HepG2 (cell line): Measurements from ENCODE around the gene MARVELD3. TPM values are rescaled to one million over a fixed set of nuclear protein-coding genes. Genes with fewer than 3 reads are reported as not detected.

ENCODE experiments used
- BORCS8-MEF2B ChIP-seq: sonication (generic); formaldehyde crosslinking; IDR thresholded peaks from 2 replicates; pipeline ENCODE4 v1.8.0; 2022; ENCODE audit warnings: mild to moderate bottlenecking, missing genetic modification reagents
- DNMT1 ChIP-seq: sonication (generic); formaldehyde crosslinking; IDR thresholded peaks from 2 replicates; pipeline ENCODE4 v1.5.1; 2020; ENCODE audit warnings: mild to moderate bottlenecking, missing genetic modification reagents
- FOXJ3 ChIP-seq: sonication (generic); formaldehyde crosslinking; IDR thresholded peaks from 2 replicates; pipeline ENCODE4 v1.4.0; 2020; ENCODE audit warnings: missing genetic modification reagents, mild to moderate bottlenecking, borderline replicate concordance
- GLI4 ChIP-seq: sonication (generic); formaldehyde crosslinking; IDR thresholded peaks from 2 replicates; pipeline ENCODE4 v1.5.1; 2020; ENCODE audit warnings: missing genetic modification reagents, mild to moderate bottlenecking, moderate library complexity, borderline replicate concordance
- HDAC6 ChIP-seq: fragments of 200-600 bp; sonication (generic); IDR thresholded peaks from 2 replicates; pipeline ENCODE4 v1.7.0; 2017; ENCODE audit warnings: mild to moderate bottlenecking, antibody characterized with exemption, low read length, low read depth
- LCORL ChIP-seq, 2 experiments: fragments of 450-650 bp in 1 of 2; sonication (generic) in 1 of 2; formaldehyde crosslinking in 1 of 2; IDR thresholded peaks; 2 replicates each; pipeline versions ENCODE4 v1.5.0 to v1.6.1; 2017 to 2020; ENCODE audit warnings: antibody characterized with exemption in 1 of 2, missing genetic modification reagents in 1 of 2
- NBN ChIP-seq: fragments of 450-650 bp; conservative IDR thresholded peaks from 2 replicates; pipeline ENCODE4 v1.6.1; 2017
- NFRKB ChIP-seq: fragments of 450-650 bp; IDR thresholded peaks from 2 replicates; pipeline ENCODE4 v1.6.1; 2017
- RELA ChIP-seq: sonication (generic); formaldehyde crosslinking; IDR thresholded peaks from 2 replicates; pipeline ENCODE4 v1.4.0; 2020; ENCODE audit warnings: missing genetic modification reagents
- RFXANK ChIP-seq: IDR thresholded peaks from 2 replicates; pipeline ENCODE4 v1.6.1; 2016
- SNAI1 ChIP-seq: sonication (generic); formaldehyde crosslinking; IDR thresholded peaks from 2 replicates; pipeline ENCODE4 v1.5.0; 2020; ENCODE audit warnings: mild to moderate bottlenecking, missing genetic modification reagents, borderline replicate concordance
- TARDBP ChIP-seq: sonication (generic); formaldehyde crosslinking; IDR thresholded peaks from 2 replicates; pipeline ENCODE4 v1.8.0; 2022; ENCODE audit warnings: mild to moderate bottlenecking, missing genetic modification reagents
- TBX2 ChIP-seq: sonication (generic); formaldehyde crosslinking; IDR thresholded peaks from 2 replicates; pipeline ENCODE4 v1.5.0; 2020; ENCODE audit warnings: missing genetic modification reagents, mild to moderate bottlenecking, borderline replicate concordance
- ZC3H4 ChIP-seq: sonication (generic); formaldehyde crosslinking; IDR thresholded peaks from 2 replicates; pipeline ENCODE4 v1.4.0; 2020; ENCODE audit warnings: missing genetic modification reagents, borderline replicate concordance
- ZEB1 ChIP-seq: IDR thresholded peaks from 2 replicates; pipeline ENCODE4 v1.6.1; 2012; ENCODE audit warnings: mild to moderate bottlenecking, low read depth, inconsistent platforms; ENCODE audit not compliant: insufficient replicate concordance
- ZFP37 ChIP-seq: sonication (generic); formaldehyde crosslinking; IDR thresholded peaks from 2 replicates; pipeline ENCODE4 v1.4.0; 2020; ENCODE audit warnings: missing genetic modification reagents, borderline replicate concordance
- ZNF251 ChIP-seq: sonication (generic); formaldehyde crosslinking; IDR thresholded peaks from 2 replicates; pipeline ENCODE4 v1.9.0; 2021; ENCODE audit warnings: mild to moderate bottlenecking, missing genetic modification reagents
- ZNF552 ChIP-seq: sonication (generic); formaldehyde crosslinking; IDR thresholded peaks from 2 replicates; pipeline ENCODE4 v1.9.0; 2022; ENCODE audit warnings: missing genetic modification reagents, mild to moderate bottlenecking, borderline replicate concordance
- ZNF788 ChIP-seq: sonication (generic); formaldehyde crosslinking; IDR thresholded peaks from 2 replicates; pipeline ENCODE4 v1.5.0; 2020; ENCODE audit warnings: mild to moderate bottlenecking, missing genetic modification reagents, borderline replicate concordance
- polyA plus RNA-seq, 8 experiments: library from polyadenylated mRNA; depleted of rRNA in 3 of 8; stranded (reverse) in 7 of 8; unstranded in 1 of 8; fragments of >200 nt; fragmentation: Illumina TruSeq in 4 of 8; extraction: Trizol in 4 of 8; gene quantifications; 2 replicates each; pipeline versions ENCODE4 v1.2.1 to v1.2.3, GENCODE V29; 2011 to 2016; ENCODE audit warnings: low read depth in 4 of 8, missing spikeins in 1 of 8, mixed read lengths in 1 of 8; ENCODE audit not compliant: insufficient read depth in 1 of 8
- total RNA-seq, 5 experiments: library from RNA; depleted of rRNA; stranded (reverse); fragments of >200 nt; fragmentation: Illumina TruSeq; extraction: Trizol; gene quantifications; 2 replicates each; pipeline ENCODE4 v1.2.3, GENCODE V29; 2016; ENCODE audit warnings: low read depth in 1 of 5
- TF ChIP-seq, protein P1 (sequence below): sonication (generic); formaldehyde crosslinking; IDR thresholded peaks from one replicate; pipeline ENCODE4 v1.5.1; 2020; ENCODE audit warnings: mild to moderate bottlenecking, missing genetic modification reagents; ENCODE audit errors: not compliant biosample characterization
- TF ChIP-seq, protein P2 (sequence below): sonication (generic); formaldehyde crosslinking; IDR thresholded peaks from 2 replicates; pipeline ENCODE4 v1.8.0; 2022; ENCODE audit warnings: mild to moderate bottlenecking, missing genetic modification reagents, moderate library complexity
- TF ChIP-seq, protein P3 (sequence below): IDR thresholded peaks from 2 replicates; pipeline ENCODE4 v1.6.1; 2016; ENCODE audit warnings: low read depth, borderline replicate concordance

MARVELD3 gene
- total and polyA plus RNA-seq, 2 of the 13 experiments (the other 11 are each of a cell fraction or from before 2014, with no cell fraction given), result 4.8 to 5.6 TPM

DNA sequence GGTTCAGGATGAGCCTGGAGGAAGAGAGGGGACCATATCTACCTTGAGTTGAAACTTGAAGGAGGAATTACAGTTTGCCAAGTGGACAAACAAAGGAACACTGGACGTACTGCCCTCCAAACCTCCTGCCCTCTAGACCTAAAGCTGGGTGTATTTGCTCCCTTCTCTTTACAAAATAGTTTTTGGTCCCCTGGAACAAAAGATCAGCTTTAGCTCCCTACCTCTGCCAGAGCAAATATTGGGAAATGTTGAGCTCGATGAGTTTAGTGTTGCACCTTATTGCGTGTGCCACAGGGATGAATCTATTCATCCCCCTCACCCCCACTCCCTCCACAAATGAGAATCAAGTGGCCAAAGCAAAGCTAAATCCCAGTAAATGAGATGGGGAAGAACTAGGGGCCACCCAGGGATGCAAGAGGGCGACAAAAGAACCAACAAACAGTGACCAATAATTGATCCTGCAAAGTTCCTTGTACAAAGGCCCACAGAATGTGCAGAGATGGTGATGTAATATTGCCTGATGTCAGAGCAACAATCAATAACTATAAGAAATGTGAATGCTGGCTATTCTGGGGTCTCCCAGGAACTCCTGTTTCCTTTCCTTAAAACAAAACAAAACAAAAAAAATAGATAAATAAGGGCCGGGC is 31.9 kb upstream of the MARVELD3 start (continued):
- TF ChIP-seq GLI4 (no peak), ZNF788 (peak; percentile 64), TBX2 (CRISPR knock-in tag) (peak; percentile 66; the same call in 1 of the 2 replicates), DNMT1 (CRISPR knock-in tag) (no peak), TARDBP (CRISPR knock-in tag) (peak; percentile 88), ZEB1 (peak; percentile 77), ZC3H4 (CRISPR knock-in tag) (peak; percentile 79; the same call in 1 of the 2 replicates), FOXJ3 (CRISPR knock-in tag) (peak; percentile 82; the same call in 1 of the 2 replicates), SNAI1 (no peak), ZNF552 (CRISPR knock-in tag) (no peak), HDAC6 (no peak), ZFP37 (CRISPR knock-in tag) (no peak), BORCS8-MEF2B (no peak), NFRKB (no peak), RFXANK (CRISPR knock-in tag) (no peak), LCORL (IDR thresholded peaks at IDR 0.05) (peak; percentile 76; the same call in 1 of the 2 replicates), LCORL (CRISPR knock-in tag; IDR thresholded peaks at IDR 0.05) (peak; percentile 97), ZNF251 (CRISPR knock-in tag) (no peak), NBN (no peak), RELA (CRISPR knock-in tag) (no peak)
- TF ChIP-seq, protein P1, sequence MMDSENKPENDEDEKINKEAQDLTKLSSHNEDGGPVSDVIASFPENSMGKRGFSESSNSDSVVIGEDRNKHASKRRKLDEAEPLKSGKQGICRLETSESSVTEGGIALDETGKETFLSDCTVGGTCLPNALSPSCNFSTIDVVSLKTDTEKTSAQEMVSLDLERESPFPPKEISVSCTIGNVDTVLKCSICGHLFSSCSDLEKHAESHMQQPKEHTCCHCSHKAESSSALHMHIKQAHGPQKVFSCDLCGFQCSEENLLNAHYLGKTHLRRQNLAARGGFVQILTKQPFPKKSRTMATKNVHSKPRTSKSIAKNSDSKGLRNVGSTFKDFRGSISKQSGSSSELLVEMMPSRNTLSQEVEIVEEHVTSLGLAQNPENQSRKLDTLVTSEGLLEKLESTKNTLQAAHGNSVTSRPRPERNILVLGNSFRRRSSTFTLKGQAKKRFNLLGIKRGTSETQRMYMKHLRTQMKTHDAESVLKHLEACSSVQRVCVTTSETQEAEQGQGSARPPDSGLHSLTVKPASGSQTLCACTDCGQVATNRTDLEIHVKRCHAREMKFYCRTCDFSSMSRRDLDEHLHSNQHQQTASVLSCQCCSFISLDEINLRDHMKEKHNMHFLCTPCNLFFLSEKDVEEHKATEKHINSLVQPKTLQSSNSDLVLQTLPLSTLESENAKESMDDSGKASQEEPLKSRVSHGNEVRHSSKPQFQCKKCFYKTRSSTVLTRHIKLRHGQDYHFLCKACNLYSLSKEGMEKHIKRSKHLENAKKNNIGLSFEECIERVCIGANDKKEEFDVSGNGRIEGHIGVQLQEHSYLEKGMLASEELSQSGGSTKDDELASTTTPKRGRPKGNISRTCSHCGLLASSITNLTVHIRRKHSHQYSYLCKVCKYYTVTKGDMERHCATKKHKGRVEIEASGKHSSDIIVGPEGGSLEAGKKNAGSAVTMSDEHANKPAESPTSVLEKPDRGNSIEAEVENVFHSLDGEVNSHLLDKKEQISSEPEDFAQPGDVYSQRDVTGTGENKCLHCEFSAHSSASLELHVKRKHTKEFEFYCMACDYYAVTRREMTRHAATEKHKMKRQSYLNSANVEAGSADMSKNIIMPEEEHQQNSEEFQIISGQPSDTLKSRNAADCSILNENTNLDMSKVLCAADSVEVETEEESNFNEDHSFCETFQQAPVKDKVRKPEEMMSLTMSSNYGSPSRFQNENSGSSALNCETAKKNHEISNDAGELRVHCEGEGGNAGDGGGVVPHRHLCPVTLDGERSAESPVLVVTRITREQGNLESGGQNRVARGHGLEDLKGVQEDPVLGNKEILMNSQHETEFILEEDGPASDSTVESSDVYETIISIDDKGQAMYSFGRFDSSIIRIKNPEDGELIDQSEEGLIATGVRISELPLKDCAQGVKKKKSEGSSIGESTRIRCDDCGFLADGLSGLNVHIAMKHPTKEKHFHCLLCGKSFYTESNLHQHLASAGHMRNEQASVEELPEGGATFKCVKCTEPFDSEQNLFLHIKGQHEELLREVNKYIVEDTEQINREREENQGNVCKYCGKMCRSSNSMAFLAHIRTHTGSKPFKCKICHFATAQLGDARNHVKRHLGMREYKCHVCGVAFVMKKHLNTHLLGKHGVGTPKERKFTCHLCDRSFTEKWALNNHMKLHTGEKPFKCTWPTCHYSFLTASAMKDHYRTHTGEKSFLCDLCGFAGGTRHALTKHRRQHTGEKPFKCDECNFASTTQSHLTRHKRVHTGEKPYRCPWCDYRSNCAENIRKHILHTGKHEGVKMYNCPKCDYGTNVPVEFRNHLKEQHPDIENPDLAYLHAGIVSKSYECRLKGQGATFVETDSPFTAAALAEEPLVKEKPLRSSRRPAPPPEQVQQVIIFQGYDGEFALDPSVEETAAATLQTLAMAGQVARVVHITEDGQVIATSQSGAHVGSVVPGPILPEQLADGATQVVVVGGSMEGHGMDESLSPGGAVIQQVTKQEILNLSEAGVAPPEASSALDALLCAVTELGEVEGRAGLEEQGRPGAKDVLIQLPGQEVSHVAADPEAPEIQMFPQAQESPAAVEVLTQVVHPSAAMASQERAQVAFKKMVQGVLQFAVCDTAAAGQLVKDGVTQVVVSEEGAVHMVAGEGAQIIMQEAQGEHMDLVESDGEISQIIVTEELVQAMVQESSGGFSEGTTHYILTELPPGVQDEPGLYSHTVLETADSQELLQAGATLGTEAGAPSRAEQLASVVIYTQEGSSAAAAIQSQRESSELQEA, result no peak
- TF ChIP-seq, protein P2, sequence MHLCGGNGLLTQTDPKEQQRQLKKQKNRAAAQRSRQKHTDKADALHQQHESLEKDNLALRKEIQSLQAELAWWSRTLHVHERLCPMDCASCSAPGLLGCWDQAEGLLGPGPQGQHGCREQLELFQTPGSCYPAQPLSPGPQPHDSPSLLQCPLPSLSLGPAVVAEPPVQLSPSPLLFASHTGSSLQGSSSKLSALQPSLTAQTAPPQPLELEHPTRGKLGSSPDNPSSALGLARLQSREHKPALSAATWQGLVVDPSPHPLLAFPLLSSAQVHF (CRISPR knock-in tag), result no peak
- TF ChIP-seq, protein P3, sequence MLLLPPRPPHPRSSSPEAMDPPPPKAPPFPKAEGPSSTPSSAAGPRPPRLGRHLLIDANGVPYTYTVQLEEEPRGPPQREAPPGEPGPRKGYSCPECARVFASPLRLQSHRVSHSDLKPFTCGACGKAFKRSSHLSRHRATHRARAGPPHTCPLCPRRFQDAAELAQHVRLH, result peak; percentile 7; the same call in 1 of the 2 replicates
